ENCODE results near the gene ELOVL7.
"Not testable (repeated sequence)": the region's sequence is repeated elsewhere in the genome, so short reads cannot be mapped to it uniquely, and the experiment has no call there.

Gene ELOVL7

GRCh38 chr5:60843936-60844905 lies at the start of gene ELOVL7:
Gene ELOVL7 (minus strand): TSS chr5:60844269. CDS start chr5:60787397, 56,872 bp downstream.
- Mint-ChIP-seq H3K4me1 (ENCODE audit: low read depth) (peaks cover 21% of the 10 kb centered on the region), H3K36me3 (ENCODE audit: low read depth) (peaks cover 7% of the 10 kb centered on the region), H3K4me3 (peak within 1 kb of the TSS; percentile 91), H3K27ac (peak within 1 kb of the TSS; percentile 75), H3K9me3 (no peaks in the 10 kb centered on the region), H3K27me3 (peaks cover 54% of the 10 kb centered on the region)
- intact Hi-C loops (cut with micrococcal nuclease) = loop anchor here (5.0 kb wide), 2 partner anchors 142 to 167 kb away; partner anchors contain the start of gene DEPDC1B

- H3K27ac Mint-ChIP-seq = no peak overlapping the region
- peaks cover 56% of the 10 kb centered on the region for H3K36me3 Mint-ChIP-seq (ENCODE audit: low read depth)
Observed at GRCh38 chr5:60893521-60893920, 49.5 kb upstream of the ELOVL7 start.

GRCh38 chr5:60891667-60892066 lies 47.6 kb upstream of the ELOVL7 start:
- Mint-ChIP-seq H3K4me3 (no peak overlapping the region), H3K27ac (no peak overlapping the region), H3K36me3 (ENCODE audit: low read depth) (peaks cover 50% of the 10 kb centered on the region), H3K27me3 (no peaks in the 10 kb centered on the region), H3K9me3 (no peaks in the 10 kb centered on the region), H3K4me1 (ENCODE audit: low read depth) (no peaks in the 10 kb centered on the region)
- intact Hi-C loops (cut with micrococcal nuclease) = no loop called here

More at GRCh38 chr5:60893521-60893920, 49.5 kb upstream of the ELOVL7 start:
- intact Hi-C loops (cut with micrococcal nuclease) = no loop called here
- no peaks in the 10 kb centered on the region for H3K9me3 Mint-ChIP-seq
- no peaks in the 10 kb centered on the region for H3K4me1 Mint-ChIP-seq (ENCODE audit: low read depth)
- H3K27me3 Mint-ChIP-seq = no peaks in the 10 kb centered on the region
- H3K4me3 Mint-ChIP-seq = no peak overlapping the region

GRCh38 chr5:60888359-60889061 lies 44.4 kb upstream of the ELOVL7 start:
- Mint-ChIP-seq H3K4me3 (no peak overlapping the region), H3K9me3 (no peaks in the 10 kb centered on the region), H3K27ac (no peak overlapping the region), H3K4me1 (ENCODE audit: low read depth) (no peaks in the 10 kb centered on the region), H3K27me3 (no peaks in the 10 kb centered on the region), H3K36me3 (ENCODE audit: low read depth) (peaks cover 23% of the 10 kb centered on the region)
- intact Hi-C loops (cut with micrococcal nuclease) = no loop called here

- Mint-ChIP-seq H3K9me3 (no peaks in the 10 kb centered on the region), H3K4me1 (ENCODE audit: low read depth) (no peaks in the 10 kb centered on the region), H3K36me3 (ENCODE audit: low read depth) (peaks cover 16% of the 10 kb centered on the region), H3K4me3 (no peak overlapping the region), H3K27ac (no peak overlapping the region), H3K27me3 (no peaks in the 10 kb centered on the region)
- intact Hi-C loops (cut with micrococcal nuclease) = no loop called here
Observed at GRCh38 chr5:60887746-60888145, 43.7 kb upstream of the ELOVL7 start.

GRCh38 chr5:60887096-60887495 lies 43.0 kb upstream of the ELOVL7 start:
- Mint-ChIP-seq H3K4me3 (no peak overlapping the region), H3K27me3 (no peaks in the 10 kb centered on the region), H3K4me1 (ENCODE audit: low read depth) (no peaks in the 10 kb centered on the region), H3K9me3 (no peaks in the 10 kb centered on the region), H3K27ac (no peak overlapping the region), H3K36me3 (ENCODE audit: low read depth) (peaks cover 18% of the 10 kb centered on the region)
- intact Hi-C loops (cut with micrococcal nuclease) = no loop called here

- no peak overlapping the region for H3K27ac Mint-ChIP-seq
- intact Hi-C loops (cut with micrococcal nuclease) = no loop called here
Observed at GRCh38 chr5:60886158-60886557, 42.1 kb upstream of the ELOVL7 start.

GRCh38 chr5:60883229-60883628 lies 39.2 kb upstream of the ELOVL7 start:
- no peaks in the 10 kb centered on the region for H3K4me1 Mint-ChIP-seq (ENCODE audit: low read depth)
- intact Hi-C loops (cut with micrococcal nuclease) = loop anchor here (1.0 kb wide), 1 partner anchor 206 kb away; no protein-coding TSS in a partner anchor
- no peak overlapping the region for H3K27ac Mint-ChIP-seq
- H3K36me3 Mint-ChIP-seq (ENCODE audit: low read depth) = peaks cover 26% of the 10 kb centered on the region
- H3K9me3 Mint-ChIP-seq = peaks cover 36% of the 10 kb centered on the region
- H3K4me3 Mint-ChIP-seq = no peak overlapping the region
- H3K27me3 Mint-ChIP-seq = no peaks in the 10 kb centered on the region

More at GRCh38 chr5:60886158-60886557, 42.1 kb upstream of the ELOVL7 start:
- Mint-ChIP-seq H3K36me3 (ENCODE audit: low read depth) (peaks cover 27% of the 10 kb centered on the region), H3K9me3 (peaks cover 8% of the 10 kb centered on the region), H3K4me1 (ENCODE audit: low read depth) (no peaks in the 10 kb centered on the region), H3K4me3 (no peak overlapping the region), H3K27me3 (no peaks in the 10 kb centered on the region)

GRCh38 chr5:60872892-60873291 lies 28.8 kb upstream of the ELOVL7 start:
- H3K27ac Mint-ChIP-seq = no peak overlapping the region
- H3K36me3 Mint-ChIP-seq (ENCODE audit: low read depth) = peaks cover 13% of the 10 kb centered on the region
- peaks cover 28% of the 10 kb centered on the region for H3K9me3 Mint-ChIP-seq
- intact Hi-C loops (cut with micrococcal nuclease) = no loop called here
- H3K4me3 Mint-ChIP-seq = no peak overlapping the region
- no peaks in the 10 kb centered on the region for H3K4me1 Mint-ChIP-seq (ENCODE audit: low read depth)
- H3K27me3 Mint-ChIP-seq = no peaks in the 10 kb centered on the region

GRCh38 chr5:60870857-60871256 lies 26.8 kb upstream of the ELOVL7 start:
- Mint-ChIP-seq H3K4me1 (ENCODE audit: low read depth) (no peaks in the 10 kb centered on the region), H3K27me3 (no peaks in the 10 kb centered on the region), H3K4me3 (no peak overlapping the region), H3K9me3 (peaks cover 25% of the 10 kb centered on the region), H3K36me3 (ENCODE audit: low read depth) (peaks cover 13% of the 10 kb centered on the region), H3K27ac (no peak overlapping the region)
- intact Hi-C loops (cut with micrococcal nuclease) = no loop called here

- not testable (repeated sequence) for H3K4me3 Mint-ChIP-seq
Observed at GRCh38 chr5:60860572-60860971, 16.5 kb upstream of the ELOVL7 start.

GRCh38 chr5:60856066-60856465 lies 12.0 kb upstream of the ELOVL7 start:
- Mint-ChIP-seq H3K27me3 (no peaks in the 10 kb centered on the region), H3K9me3 (no peaks in the 10 kb centered on the region), H3K4me1 (ENCODE audit: low read depth) (peaks cover 6% of the 10 kb centered on the region), H3K36me3 (ENCODE audit: low read depth) (no peaks in the 10 kb centered on the region), H3K27ac (no peak overlapping the region), H3K4me3 (no peak overlapping the region)
- intact Hi-C loops (cut with micrococcal nuclease) = no loop called here

More at GRCh38 chr5:60860572-60860971, 16.5 kb upstream of the ELOVL7 start:
- H3K4me1 Mint-ChIP-seq (ENCODE audit: low read depth); H3K36me3 Mint-ChIP-seq (ENCODE audit: low read depth); intact Hi-C loops (cut with micrococcal nuclease); H3K9me3 Mint-ChIP-seq; H3K27ac Mint-ChIP-seq; H3K27me3 Mint-ChIP-seq: not testable (repeated sequence)

GRCh38 chr5:60852940-60853339 lies 8.9 kb upstream of the ELOVL7 start:
- Mint-ChIP-seq H3K4me3 (no peak overlapping the region), H3K27ac (no peak overlapping the region)

GRCh38 chr5:60852317-60852716 lies 8.2 kb upstream of the ELOVL7 start:
- Mint-ChIP-seq H3K27ac (no peak overlapping the region), H3K27me3 (peaks cover 2% of the 10 kb centered on the region), H3K4me3 (no peak overlapping the region), H3K36me3 (ENCODE audit: low read depth) (no peaks in the 10 kb centered on the region), H3K4me1 (ENCODE audit: low read depth) (peaks cover 6% of the 10 kb centered on the region), H3K9me3 (no peaks in the 10 kb centered on the region)
- intact Hi-C loops (cut with micrococcal nuclease) = no loop called here

More at GRCh38 chr5:60852940-60853339, 8.9 kb upstream of the ELOVL7 start:
- Mint-ChIP-seq H3K36me3 (ENCODE audit: low read depth) (no peaks in the 10 kb centered on the region), H3K27me3 (peaks cover 2% of the 10 kb centered on the region), H3K9me3 (no peaks in the 10 kb centered on the region), H3K4me1 (ENCODE audit: low read depth) (peaks cover 6% of the 10 kb centered on the region)
- intact Hi-C loops (cut with micrococcal nuclease) = no loop called here

Data from dendritic cell treated with granulocyte-macrophage colony-stimulating factor and Interleukin-4, amounts not matched to agents 40 ng/mL and 50 ng/mL, for 4 days (primary cell).